ENCODE data around the gene RILPL1. TPM values are rescaled to one million over a fixed set of nuclear protein-coding genes. Genes with fewer than 3 reads are reported as not detected.
"Not testable (repeated sequence)": the region's sequence is repeated elsewhere in the genome, so short reads cannot be mapped to it uniquely, and the experiment has no call there.

The RILPL1 gene
- polyA plus RNA-seq, 4 donors, result 1.1 to 5.5 (median 3.7) TPM

GRCh38 chr12:123514582-123515221 lies 18.8 kb downstream of the RILPL1 start:
- H3K27ac ChIP-seq (ENCODE audit: low read depth in 1 of 3, low read length in 2 of 3); H3K4me1 ChIP-seq (ENCODE audit: control insufficient read depth in 3 of 3, insufficient read depth in 2 of 3, low read depth in 1 of 3, low read length in 2 of 3); H3K27me3 ChIP-seq (ENCODE audit: control insufficient read depth in 3 of 3, insufficient read depth in 3 of 3, low read length in 3 of 3); H3K9me3 ChIP-seq (ENCODE audit: control insufficient read depth in 2 of 2, insufficient read depth in 1 of 2, low read depth in 1 of 2, low read length in 1 of 2); H3K4me3 ChIP-seq (ENCODE audit: low read depth in 1 of 3, low read length in 3 of 3); DNase-seq; FAIRE-seq: not testable (repeated sequence)
- peaks cover 0 to 42% (median 0%) of the 10 kb centered on the region in 3 donors for H3K36me3 ChIP-seq (ENCODE audit: control insufficient read depth in 3 of 3, insufficient read depth in 2 of 3, low read depth in 1 of 3, low read length in 3 of 3)
- WGBS, 3 donors, result 92 to 100% (median 94%) methylated on average over 1 of the region's 1 CpG

- Histone ChIP-seq H3K27me3 (ENCODE audit: control insufficient read depth in 3 of 3, insufficient read depth in 3 of 3, low read length in 3 of 3) (no peaks in the 10 kb centered on the region), H3K9me3 (ENCODE audit: control insufficient read depth in 2 of 2, insufficient read depth in 1 of 2, low read depth in 1 of 2, low read length in 1 of 2) (no peaks in the 10 kb centered on the region), H3K27ac (ENCODE audit: low read depth in 1 of 3, low read length in 2 of 3) (no peak overlapping the region), H3K4me3 (ENCODE audit: low read depth in 1 of 3, low read length in 3 of 3) (no peak overlapping the region), H3K36me3 (ENCODE audit: control insufficient read depth in 3 of 3, insufficient read depth in 2 of 3, low read depth in 1 of 3, low read length in 3 of 3) (peaks cover 0 to 38% (median 0%) of the 10 kb centered on the region in 3 donors), H3K4me1 (ENCODE audit: control insufficient read depth in 3 of 3, insufficient read depth in 2 of 3, low read depth in 1 of 3, low read length in 2 of 3) (no peaks in the 10 kb centered on the region)
- 60 to 71% (median 64%) methylated on average over 13 of the region's 13 CpGs for WGBS, 3 donors
- no peak for DNase-seq
- FAIRE-seq, result no peak
These were observed 19.7 kb downstream of the RILPL1 start for GRCh38 chr12:123513805-123514204.

- Histone ChIP-seq H3K36me3 (ENCODE audit: control insufficient read depth in 3 of 3, insufficient read depth in 2 of 3, low read depth in 1 of 3, low read length in 3 of 3) (peaks cover 0 to 35% (median 0%) of the 10 kb centered on the region in 3 donors), H3K27ac (ENCODE audit: low read depth in 1 of 3, low read length in 2 of 3) (no peak overlapping the region), H3K9me3 (ENCODE audit: control insufficient read depth in 2 of 2, insufficient read depth in 1 of 2, low read depth in 1 of 2, low read length in 1 of 2) (no peaks in the 10 kb centered on the region), H3K27me3 (ENCODE audit: control insufficient read depth in 3 of 3, insufficient read depth in 3 of 3, low read length in 3 of 3) (no peaks in the 10 kb centered on the region), H3K4me3 (ENCODE audit: low read depth in 1 of 3, low read length in 3 of 3) (no peak overlapping the region), H3K4me1 (ENCODE audit: control insufficient read depth in 3 of 3, insufficient read depth in 2 of 3, low read depth in 1 of 3, low read length in 2 of 3) (no peaks in the 10 kb centered on the region)
- DNase-seq, result no peak
- 89 to 96% (median 91%) methylated on average over 26 of the region's 26 CpGs for WGBS, 3 donors
- FAIRE-seq, result no peak
These were observed 20.5 kb downstream of the RILPL1 start for GRCh38 chr12:123512838-123513665.

DNA sequence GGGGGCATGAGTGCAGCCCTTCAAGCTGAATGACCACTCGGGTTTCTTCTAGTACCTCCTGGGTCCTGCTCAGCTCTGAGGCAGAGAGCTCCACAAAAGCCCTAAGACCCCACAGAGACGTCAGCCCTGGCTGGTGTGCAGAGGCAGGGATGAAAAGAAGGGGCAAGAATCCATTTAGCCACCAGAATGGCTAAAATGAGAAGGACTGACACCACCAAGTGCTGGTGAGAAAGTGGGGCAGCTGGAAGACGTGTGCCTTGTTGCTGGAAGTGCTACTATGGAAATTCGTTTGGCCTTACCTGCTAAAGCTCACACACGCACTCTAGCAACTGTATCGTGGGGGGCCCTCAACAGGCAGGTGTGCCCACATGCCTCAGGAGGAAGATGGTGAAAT lies 26.7 kb downstream of the RILPL1 start:
- H3K4me3 ChIP-seq (ENCODE audit: low read depth in 1 of 3, low read length in 3 of 3), result no peak overlapping the region
- peaks cover 0 to 3% of the 10 kb centered on the region in 2 donors for H3K9me3 ChIP-seq (ENCODE audit: control insufficient read depth in 2 of 2, insufficient read depth in 1 of 2, low read depth in 1 of 2, low read length in 1 of 2)
- no peak for DNase-seq
- 89 to 93% (median 90%) methylated on average over 6 of the region's 6 CpGs for WGBS, 3 donors
- no peaks in the 10 kb centered on the region for H3K27me3 ChIP-seq (ENCODE audit: control insufficient read depth in 3 of 3, insufficient read depth in 3 of 3, low read length in 3 of 3)
- H3K4me1 ChIP-seq (ENCODE audit: control insufficient read depth in 3 of 3, insufficient read depth in 2 of 3, low read depth in 1 of 3, low read length in 2 of 3), result no peaks in the 10 kb centered on the region
- FAIRE-seq, result no peak
- peaks cover 0 to 26% (median 0%) of the 10 kb centered on the region in 3 donors for H3K36me3 ChIP-seq (ENCODE audit: control insufficient read depth in 3 of 3, insufficient read depth in 2 of 3, low read depth in 1 of 3, low read length in 3 of 3)
- H3K27ac ChIP-seq (ENCODE audit: low read depth in 1 of 3, low read length in 2 of 3), result no peak overlapping the region

DNA sequence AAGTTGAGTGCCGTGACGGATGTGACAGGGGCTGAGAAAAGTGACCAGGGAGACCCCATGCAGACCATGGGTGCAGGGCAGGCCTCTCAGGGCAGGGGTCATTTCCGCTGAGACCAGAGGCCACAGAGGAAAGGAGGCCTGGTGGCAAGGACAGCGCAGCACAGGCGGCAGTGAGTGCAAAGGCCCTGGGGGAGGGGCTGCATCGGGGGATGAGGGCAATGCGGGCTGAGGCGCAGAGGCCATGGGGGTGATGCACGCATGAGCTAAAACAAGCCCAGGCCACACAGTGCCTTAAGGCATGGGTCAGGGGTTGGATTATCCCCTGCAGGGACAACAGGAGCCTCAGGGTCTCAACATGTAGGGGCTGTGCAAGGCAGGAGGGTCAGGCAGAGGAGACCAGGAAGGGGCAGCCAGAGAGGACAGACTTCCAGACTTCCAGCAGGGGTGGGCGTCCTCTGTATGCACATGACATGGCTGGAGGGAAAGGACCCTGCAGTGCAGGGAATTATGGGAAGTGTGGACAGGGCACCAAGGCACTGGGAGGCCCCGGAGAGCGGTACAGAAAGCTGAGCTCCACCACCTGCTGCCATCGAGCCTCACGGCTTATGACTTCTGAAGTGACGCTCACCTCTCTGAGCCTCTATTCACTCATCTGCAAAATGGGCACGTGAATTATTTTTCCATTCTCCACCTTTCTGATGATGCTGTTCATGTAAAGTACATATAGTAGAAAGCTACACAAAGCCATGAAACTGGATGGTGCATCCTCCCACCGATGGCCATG lies 27.3 kb downstream of the RILPL1 start:
- no peak overlapping the region for H3K4me3 ChIP-seq (ENCODE audit: low read depth in 1 of 3, low read length in 3 of 3)
- no peak for FAIRE-seq
- 94 to 97% (median 95%) methylated on average over 17 of the region's 17 CpGs for WGBS, 3 donors
- no peaks in the 10 kb centered on the region for H3K4me1 ChIP-seq (ENCODE audit: control insufficient read depth in 3 of 3, insufficient read depth in 2 of 3, low read depth in 1 of 3, low read length in 2 of 3)
- no peak overlapping the region for H3K27ac ChIP-seq (ENCODE audit: low read depth in 1 of 3, low read length in 2 of 3)
- H3K36me3 ChIP-seq (ENCODE audit: control insufficient read depth in 3 of 3, insufficient read depth in 2 of 3, low read depth in 1 of 3, low read length in 3 of 3), result peaks cover 0 to 26% (median 0%) of the 10 kb centered on the region in 3 donors
- no peaks in the 10 kb centered on the region for H3K27me3 ChIP-seq (ENCODE audit: control insufficient read depth in 3 of 3, insufficient read depth in 3 of 3, low read length in 3 of 3)
- DNase-seq, result no peak
- H3K9me3 ChIP-seq (ENCODE audit: control insufficient read depth in 2 of 2, insufficient read depth in 1 of 2, low read depth in 1 of 2, low read length in 1 of 2), result peaks cover 0 to 3% of the 10 kb centered on the region in 2 donors

GRCh38 chr12:123502163-123502704 lies 31.3 kb downstream of the RILPL1 start:
- Histone ChIP-seq H3K27ac (ENCODE audit: low read depth in 1 of 3, low read length in 2 of 3) (no peak overlapping the region), H3K36me3 (ENCODE audit: control insufficient read depth in 3 of 3, insufficient read depth in 2 of 3, low read depth in 1 of 3, low read length in 3 of 3) (peaks cover 0 to 35% (median 0%) of the 10 kb centered on the region in 3 donors), H3K9me3 (ENCODE audit: control insufficient read depth in 2 of 2, insufficient read depth in 1 of 2, low read depth in 1 of 2, low read length in 1 of 2) (peaks cover 0 to 3% of the 10 kb centered on the region in 2 donors), H3K4me3 (ENCODE audit: low read depth in 1 of 3, low read length in 3 of 3) (no peak overlapping the region), H3K4me1 (ENCODE audit: control insufficient read depth in 3 of 3, insufficient read depth in 2 of 3, low read depth in 1 of 3, low read length in 2 of 3) (no peaks in the 10 kb centered on the region), H3K27me3 (ENCODE audit: control insufficient read depth in 3 of 3, insufficient read depth in 3 of 3, low read length in 3 of 3) (no peaks in the 10 kb centered on the region)
- 88 to 91% (median 90%) methylated on average over 12 of the region's 12 CpGs for WGBS, 3 donors
- DNase-seq (no peak), FAIRE-seq (no peak)

DNA sequence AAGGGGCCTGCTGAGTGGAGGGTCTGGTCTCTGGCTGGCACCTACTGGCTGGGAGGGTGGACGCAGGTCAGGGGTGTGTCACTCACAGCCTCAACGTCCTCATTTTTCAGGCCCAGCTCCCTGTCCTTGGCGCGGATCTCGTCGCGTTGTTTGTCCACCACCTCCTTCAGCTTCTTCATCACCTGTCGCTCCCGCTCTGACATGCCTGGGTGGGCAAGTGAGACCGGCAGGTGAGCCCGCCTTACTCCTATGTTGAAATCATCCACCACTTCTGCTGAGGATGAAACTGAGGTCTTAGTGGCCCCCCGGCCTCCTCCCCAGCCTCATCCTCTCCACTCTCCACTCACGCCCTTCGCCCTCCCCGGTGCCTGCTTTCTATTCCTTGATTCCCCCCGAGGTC lies 34.2 kb downstream of the RILPL1 start:
- peaks cover 0 to 33% (median 0%) of the 10 kb centered on the region in 3 donors for H3K36me3 ChIP-seq (ENCODE audit: control insufficient read depth in 3 of 3, insufficient read depth in 2 of 3, low read depth in 1 of 3, low read length in 3 of 3)
- no peak for DNase-seq
- H3K4me1 ChIP-seq (ENCODE audit: control insufficient read depth in 3 of 3, insufficient read depth in 2 of 3, low read depth in 1 of 3, low read length in 2 of 3), result no peaks in the 10 kb centered on the region
- no peak overlapping the region for H3K27ac ChIP-seq (ENCODE audit: low read depth in 1 of 3, low read length in 2 of 3)
- H3K27me3 ChIP-seq (ENCODE audit: control insufficient read depth in 3 of 3, insufficient read depth in 3 of 3, low read length in 3 of 3), result no peaks in the 10 kb centered on the region
- H3K4me3 ChIP-seq (ENCODE audit: low read depth in 1 of 3, low read length in 3 of 3), result no peak overlapping the region
- no peaks in the 10 kb centered on the region for H3K9me3 ChIP-seq (ENCODE audit: control insufficient read depth in 2 of 2, insufficient read depth in 1 of 2, low read depth in 1 of 2, low read length in 1 of 2)
- 88 to 90% (median 89%) methylated on average over 16 of the region's 16 CpGs for WGBS, 3 donors
- FAIRE-seq, result no peak
